Skeletal muscle cell (primary cell): ENCODE results near the gene EGR1.

Experiments
- DNase-seq: peaks from one replicate; pipeline ENCODE4 v3.0.0-alpha.2; 2010; ENCODE audit warnings: low read depth
- H3K4me3 ChIP-seq: 2 replicates; pipeline ENCODE4 v1.5.1; 2011; ENCODE audit warnings: low read depth, mild to moderate bottlenecking, control low read depth, low read length, moderate library complexity

The EGR1 gene

DNA sequence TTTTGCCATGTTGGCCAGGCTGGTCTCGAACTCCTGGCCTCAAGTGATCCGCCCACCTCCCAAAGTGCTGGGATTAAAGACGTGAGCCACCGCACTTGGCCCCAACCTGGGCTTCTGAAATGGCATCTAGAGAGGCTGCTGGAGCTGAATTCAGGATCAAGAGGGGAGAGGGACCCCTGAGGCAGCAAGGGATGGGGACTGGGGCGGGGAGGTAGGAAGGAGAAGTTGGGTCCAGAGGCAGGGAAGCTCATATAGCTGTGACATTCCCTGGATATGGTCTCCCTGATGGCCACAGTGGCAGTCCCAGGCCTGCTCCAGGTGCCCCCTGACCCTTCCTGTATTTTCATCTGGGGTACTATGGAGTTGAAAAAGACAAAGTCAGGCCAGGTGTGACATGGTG is 14.3 kb upstream of the EGR1 start:
- DNase-seq: no peak
- no peak overlapping the region for H3K4me3 ChIP-seq

DNA sequence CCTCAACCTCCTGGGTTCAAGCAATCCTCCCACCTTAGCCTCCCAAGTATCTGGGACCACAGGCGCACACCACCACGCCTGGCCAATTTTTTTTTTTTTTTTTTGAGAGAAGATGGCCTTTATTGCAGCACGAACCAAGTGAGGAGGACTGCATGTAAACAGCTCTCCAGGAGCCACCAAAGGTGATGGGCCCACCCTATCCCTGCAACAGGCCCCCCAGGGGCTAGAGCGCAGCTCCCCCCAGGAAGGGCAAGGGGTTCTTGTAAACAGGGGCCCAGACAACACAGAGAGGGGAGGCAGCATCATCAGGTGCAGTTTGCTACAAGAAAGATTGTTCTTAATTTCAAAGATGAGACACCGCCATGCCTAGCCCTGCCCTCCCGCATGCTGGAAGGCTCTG is 12.6 kb upstream of the EGR1 start:
- H3K4me3 ChIP-seq: no peak overlapping the region
- no peak for DNase-seq

DNA sequence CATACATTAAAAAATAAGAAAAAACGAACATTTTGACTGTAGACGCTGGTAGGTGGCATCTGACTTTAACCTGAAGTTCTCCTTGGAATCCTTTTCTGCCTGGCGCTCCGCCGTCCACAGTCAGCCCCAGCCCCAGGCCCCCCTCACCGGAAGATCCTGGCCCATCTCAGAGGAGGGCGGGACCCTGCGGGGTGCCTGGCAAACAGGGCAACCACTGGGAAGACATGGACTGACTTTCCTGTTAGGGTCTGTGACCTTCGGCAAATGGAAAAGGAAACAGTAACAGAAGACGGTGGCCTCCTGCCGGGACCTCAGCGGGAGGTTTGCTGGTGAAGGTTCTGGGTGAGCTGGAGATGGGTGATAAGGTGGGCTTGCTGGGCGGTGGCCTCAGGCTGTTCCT is 11.7 kb upstream of the EGR1 start:
- no peak for DNase-seq
- H3K4me3 ChIP-seq: no peak overlapping the region

DNA sequence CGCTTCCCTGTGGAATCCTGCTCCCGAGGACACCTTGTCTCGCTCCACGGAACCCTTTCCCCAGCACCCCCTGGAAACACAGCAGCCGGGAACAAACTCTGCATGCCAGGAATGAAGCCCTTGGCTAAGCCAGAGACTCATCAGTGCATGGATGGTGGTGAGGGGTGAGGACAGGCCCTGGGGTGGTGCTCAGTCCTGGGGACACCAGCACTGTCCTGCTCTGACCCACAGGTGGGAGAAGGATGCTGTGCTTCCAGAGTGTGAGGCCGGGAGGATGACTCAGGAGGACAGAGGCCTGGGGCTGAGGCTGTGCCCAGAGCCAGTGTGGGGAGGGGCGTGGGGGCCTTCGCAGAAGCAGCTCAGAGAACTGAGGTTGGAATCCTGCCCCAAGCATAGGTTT is 11.2 kb upstream of the EGR1 start:
- no peak for DNase-seq
- no peak overlapping the region for H3K4me3 ChIP-seq

DNA sequence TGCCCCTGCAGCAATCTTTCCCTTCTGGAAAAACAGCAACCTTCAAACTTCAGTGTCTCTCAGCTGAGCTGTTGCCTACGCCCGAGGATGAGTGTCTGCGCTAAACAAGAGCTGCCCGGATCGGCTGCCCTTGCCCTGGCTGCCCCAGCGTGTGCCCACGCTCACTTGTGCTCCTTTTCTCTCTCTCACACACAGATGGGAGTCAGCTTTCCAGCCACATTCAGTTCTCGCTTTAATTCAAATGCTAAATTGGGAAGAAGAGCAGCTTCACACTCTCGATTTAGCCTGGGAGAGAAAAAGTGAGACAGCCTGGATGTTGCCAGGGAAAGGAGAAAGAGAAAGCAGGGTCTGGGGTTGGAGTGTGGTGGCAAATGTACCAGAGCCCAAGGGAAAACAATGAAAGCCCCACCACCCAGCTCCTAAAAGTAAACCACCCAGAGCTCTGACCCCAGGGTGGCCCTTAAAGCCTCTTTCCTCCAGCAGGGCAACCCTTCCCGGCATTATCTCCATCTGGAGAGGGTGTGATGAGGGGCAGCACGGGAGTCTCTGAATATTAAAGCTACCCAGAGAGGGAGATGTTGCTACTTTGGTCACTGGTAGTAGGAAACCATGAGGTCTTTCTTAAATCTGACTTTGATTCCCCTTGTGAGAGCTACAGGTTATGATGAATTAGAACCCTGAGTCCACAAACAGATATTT is 9.9 kb upstream of the EGR1 start:
- H3K4me3 ChIP-seq: no peak overlapping the region
- DNase-seq: no peak

DNA sequence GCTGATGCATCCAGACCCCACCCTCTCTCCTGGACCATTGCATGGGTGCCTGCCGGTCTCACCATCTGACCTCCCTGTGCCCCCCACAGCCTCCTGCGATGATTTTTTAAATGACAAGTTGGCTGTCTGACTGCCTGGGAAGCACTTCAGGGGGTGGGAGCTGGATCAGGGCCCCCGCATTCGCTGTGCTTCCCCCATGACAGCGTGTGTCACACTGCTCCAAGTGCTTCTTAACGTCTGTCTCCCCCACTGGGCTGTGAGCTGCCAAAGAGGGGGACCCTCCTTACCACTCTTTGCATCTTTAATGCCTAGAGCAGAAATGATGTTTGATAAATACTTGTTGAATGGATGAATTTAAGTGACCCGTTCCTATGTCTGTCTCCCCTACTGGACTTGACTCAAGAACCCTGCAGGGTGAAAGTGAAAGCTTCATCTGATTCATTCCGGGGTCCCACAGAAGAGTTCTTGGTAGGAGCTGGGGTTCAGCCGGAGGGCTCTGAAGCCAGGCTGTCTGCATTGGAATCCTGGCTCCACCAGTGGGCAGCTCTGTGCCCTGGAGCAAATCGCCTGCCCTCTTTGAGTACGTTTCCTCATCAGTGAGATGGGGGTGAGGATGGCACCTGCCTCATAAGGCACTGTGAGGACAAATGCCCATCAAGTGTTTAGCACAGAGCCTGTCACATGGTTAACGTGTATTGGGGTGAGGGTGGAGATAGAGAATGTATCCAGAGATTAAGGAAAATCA is 7.6 kb upstream of the EGR1 start:
- no peak overlapping the region for H3K4me3 ChIP-seq
- DNase-seq: no peak

DNA sequence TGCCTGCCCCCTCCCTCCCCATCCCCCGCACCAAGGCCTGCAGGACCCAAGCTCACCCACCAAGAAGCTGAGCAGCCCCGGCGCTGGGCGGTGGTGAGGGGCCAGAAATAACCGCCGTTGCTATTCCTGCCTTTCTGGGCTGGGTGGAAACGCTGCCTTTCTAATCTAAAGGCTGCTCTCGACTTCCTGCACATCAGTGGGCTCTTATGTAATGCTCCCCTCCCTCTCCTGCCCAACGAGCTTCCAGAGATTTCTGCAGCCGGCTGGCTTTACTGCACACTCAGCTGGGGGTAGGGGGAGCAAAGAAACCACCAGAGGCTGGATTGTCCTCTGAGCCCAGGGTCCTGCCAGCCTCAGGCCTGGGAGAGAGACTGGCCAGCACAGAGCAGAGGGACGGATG is 6.9 kb upstream of the EGR1 start:
- H3K4me3 ChIP-seq: no peak overlapping the region
- no peak for DNase-seq

DNA sequence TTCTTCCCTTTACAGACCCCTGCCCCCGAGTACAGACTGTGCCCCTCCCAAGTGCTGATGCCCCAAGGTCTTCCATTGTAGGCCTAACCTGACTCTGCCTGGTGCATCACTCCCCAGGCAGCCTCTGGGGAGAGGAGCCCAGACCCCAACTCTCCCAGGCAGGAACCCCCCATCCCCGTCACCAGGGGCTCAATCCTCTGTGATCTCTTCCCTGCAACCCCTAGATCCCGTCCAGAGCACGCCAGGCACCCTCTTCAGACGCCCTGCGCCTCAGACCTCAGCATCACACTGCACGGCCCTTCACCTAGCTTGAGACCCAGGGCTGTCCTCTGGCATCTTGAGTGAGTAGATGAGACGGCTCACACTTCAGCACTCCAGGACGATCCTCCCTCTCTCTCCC is 6.4 kb upstream of the EGR1 start:
- DNase-seq: no peak
- H3K4me3 ChIP-seq: no peak overlapping the region

DNA sequence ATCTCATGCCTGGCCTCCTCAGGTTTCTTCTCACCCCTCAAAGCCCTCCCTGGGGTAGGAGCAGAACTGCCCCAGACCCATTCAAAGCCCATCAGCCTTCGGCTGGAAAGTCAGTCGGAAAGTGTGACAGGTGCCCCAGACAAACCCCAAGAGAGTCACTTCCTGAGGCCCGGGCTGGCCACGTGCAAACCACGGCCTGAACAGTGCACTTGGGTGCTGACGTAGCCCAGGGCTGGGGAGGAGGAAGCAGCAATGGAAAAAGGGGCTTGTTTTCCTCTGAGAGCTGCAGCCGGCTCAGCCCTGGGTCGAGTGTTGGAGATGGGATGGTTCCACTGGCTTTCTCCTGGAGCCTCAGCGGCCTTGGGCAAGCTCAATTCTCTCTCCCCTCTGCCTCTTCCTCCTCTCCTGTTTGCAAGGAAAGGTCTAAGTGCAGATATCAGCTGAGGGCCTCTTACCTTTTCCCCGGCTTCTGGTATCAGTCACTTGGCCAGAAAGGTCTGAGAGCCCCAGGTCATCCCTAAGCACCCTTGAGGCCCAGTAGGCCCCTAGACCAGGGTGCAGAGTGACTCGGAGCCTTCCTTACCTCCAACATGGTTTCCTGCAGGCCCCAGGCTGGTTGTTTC is 5.9 kb upstream of the EGR1 start:
- DNase-seq: no peak
- H3K4me3 ChIP-seq: no peak overlapping the region

DNA sequence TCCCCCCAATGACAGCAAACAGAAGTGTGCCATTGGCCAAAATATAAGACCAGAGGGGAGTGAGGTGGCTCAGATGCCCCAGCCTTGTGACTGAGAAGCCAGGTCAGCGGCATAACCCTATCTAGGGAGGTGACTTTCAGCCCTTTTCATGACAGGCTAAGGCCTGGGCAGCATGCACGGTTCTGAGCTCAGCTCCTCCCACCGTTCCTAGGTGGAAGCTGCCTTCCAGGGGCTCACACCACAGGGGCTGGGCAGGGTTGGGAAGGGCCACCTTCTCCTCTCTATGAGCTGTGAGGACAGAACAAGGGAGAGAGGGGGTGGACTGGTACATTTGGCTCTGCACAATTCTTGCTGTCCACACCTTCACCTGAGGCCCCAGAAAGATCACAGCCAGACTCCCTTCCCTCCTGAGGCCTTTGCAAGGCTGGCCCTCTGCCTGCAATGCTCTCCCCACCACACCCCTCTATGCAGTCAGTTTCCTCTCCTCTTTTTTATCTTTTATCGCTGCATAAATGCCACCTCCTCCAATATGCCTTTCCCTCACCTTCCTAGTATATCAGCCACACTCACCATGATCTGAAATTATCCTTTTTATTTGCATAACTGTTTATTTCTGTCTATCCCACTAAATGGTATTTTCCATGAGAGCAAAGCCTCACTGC is 5.1 kb upstream of the EGR1 start:
- DNase-seq: no peak
- no peak overlapping the region for H3K4me3 ChIP-seq

DNA sequence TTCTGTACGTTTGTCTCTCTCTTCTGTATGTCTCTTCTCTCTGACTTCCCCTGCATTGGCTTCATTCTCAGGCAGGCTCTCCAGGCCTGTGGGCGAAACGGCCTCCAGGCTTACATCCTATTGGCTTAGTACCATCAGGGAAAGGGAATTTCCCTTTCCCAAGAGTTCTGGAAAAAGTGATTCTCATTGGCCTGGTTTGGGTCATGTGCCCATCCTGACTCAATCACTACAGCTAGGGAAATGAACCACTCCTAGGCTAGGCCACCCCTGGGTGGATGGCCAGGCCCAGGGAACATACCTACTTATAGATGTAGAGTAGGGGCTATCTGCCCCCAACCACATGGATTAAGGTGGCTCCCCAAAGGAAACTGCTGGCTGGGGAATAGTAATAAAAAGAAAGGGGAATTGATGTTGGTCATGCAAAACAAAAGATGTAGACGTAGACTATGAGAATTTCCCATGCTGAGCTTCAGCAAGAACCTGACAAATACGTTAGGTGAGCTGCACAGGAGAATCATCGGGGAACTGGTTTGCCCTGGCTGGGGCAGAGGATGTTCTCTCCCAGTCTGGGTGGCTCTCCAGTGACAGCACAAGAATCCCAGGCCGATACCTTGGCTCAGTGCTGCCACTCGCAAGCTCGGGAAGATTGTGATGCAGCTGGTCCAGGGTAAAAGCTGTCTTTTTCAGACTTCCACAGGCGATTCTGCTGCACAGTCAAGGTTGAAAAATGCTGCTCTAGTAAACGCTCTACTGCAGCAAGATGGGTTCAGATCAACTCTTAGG is 3.7 kb upstream of the EGR1 start:
- DNase-seq: peak; percentile 59
- H3K4me3 ChIP-seq: no peak overlapping the region

DNA sequence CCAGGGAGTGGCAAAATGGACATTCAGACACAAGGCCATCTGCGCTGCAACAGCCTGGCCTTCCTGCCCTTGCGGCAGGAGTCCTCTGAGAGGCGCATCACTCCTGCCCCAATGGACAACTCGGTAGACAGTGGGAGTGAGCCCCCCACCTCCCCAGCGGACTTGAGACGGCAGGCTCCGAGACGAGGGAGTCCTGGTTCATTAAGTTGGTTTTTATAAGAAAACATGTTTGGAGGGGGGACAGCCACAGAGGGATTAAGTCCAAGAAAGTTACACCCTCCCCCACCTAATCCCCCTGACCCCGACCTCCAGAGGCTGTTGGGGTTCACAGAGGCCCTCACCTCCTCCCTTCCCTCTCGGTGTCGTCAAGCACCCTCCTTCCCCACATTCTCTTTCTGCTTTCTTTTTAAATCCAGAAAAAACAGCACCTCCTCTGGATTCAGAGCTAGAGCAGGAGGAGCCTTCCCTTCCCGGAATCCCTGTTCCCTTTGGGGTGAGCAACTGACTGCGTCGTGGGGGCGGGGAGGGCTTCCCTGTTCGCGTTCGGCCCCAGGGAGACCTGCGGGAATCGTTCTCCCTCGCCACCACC is 1.8 kb upstream of the EGR1 start:
- H3K4me3 ChIP-seq: peak overlapping the region; percentile 76
- DNase-seq: no peak

DNA sequence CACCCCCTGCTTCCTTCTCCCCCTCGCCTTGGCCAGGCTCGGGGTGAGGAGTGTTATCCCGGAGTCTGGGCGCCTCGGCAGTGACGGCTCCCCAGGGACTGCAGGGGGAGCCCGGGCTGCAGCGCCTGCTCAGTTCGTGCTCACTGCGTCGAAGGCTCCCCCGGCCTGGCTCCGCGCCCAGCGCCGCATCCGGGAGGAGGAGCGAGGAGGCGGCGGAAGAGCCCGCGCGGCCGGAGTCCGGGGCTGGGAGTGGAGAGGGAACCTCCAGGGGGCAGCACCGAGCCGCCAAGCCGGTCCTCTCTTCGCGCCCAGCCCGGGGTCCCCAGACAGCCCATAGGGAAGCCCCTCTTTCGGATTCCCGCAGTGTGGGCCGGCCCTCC is 1.3 kb upstream of the EGR1 start:
- H3K4me3 ChIP-seq: peak overlapping the region; percentile 76
- DNase-seq: peak; percentile 87

DNA sequence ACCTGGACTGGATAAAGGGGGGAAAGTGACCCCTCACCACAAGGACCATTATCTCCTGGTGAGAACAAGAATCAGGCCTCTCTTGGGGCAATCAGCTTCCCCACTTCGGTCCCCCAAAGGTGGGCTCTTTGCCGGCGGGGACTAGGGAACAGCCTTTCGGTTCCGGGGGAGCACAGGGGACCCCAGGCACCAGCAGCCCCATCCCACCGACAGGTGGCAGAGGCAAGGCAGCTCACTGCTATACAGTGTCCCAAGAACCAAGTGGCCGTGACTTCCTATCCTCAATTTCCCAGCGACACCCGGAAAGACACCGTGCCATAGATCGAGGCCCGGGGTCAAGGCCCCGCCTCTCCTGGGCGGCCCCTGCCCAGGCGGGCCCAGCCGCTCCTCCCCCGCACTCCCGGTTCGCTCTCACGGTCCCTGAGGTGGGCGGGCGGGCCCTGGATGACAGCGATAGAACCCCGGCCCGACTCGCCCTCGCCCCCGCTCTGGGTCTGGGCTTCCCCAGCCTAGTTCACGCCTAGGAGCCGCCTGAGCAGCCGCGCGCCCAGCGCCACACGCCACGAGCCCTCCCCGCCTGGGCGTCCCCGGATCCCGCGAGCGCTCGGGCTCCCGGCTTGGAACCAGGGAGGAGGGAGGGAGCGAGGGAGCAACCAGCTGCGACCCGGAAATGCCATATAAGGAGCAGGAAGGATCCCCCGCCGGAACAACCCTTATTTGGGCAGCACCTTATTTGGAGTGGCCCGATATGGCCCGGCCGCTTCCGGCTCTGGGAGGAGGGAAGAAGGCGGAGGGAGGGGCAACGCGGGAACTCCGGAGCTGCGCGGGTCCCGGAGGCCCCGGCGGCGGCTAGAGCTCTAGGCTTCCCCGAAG is 655 bp upstream of the EGR1 start:
- DNase-seq: peak; percentile 96

DNA sequence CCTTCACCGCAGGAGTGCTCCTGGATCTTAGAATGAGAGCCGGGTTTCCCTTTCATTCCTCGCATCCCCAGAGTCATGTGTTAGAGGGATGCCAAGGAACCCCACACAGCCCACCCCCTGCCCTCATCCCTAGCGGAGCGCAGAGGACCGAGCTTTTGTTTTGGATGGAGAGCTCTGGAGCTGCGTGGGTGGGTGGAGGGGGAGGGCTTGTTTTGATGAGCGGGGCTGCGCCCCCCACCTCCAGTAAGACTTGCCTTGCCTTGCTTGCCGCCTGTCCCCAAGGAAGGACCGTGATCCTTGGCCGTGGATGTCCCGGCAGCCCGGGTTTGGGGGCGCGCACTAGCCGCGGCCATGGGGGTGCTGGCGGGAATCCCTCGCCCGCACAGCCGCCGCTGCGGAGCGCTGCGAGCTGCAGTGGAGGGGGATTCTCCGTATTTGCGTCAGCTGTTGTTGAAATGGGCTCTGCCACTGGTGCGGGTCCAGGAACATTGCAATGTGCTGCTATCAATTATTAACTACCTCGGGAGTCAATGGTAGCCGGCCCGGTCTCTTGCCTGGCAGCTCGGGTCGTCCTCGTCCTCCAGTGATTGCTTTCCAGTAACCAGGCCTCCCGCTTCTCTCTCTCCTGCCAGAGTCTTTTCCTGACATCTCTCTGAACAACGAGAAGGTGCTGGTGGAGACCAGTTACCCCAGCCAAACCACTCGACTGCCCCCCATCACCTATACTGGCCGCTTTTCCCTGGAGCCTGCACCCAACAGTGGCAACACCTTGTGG is 1.0 kb downstream of the EGR1 start:
- no peak for DNase-seq
- H3K4me3 ChIP-seq: peak overlapping the region; percentile 76

More for the DNA sequence above, 655 bp upstream of the EGR1 start:
- H3K4me3 ChIP-seq: peak overlapping the region; percentile 76

DNA sequence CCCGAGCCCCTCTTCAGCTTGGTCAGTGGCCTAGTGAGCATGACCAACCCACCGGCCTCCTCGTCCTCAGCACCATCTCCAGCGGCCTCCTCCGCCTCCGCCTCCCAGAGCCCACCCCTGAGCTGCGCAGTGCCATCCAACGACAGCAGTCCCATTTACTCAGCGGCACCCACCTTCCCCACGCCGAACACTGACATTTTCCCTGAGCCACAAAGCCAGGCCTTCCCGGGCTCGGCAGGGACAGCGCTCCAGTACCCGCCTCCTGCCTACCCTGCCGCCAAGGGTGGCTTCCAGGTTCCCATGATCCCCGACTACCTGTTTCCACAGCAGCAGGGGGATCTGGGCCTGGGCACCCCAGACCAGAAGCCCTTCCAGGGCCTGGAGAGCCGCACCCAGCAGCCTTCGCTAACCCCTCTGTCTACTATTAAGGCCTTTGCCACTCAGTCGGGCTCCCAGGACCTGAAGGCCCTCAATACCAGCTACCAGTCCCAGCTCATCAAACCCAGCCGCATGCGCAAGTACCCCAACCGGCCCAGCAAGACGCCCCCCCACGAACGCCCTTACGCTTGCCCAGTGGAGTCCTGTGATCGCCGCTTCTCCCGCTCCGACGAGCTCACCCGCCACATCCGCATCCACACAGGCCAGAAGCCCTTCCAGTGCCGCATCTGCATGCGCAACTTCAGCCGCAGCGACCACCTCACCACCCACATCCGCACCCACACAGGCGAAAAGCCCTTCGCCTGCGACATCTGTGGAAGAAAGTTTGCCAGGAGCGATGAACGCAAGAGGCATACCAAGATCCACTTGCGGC is 1.8 kb downstream of the EGR1 start:
- H3K4me3 ChIP-seq: peak overlapping the region; percentile 76

DNA sequence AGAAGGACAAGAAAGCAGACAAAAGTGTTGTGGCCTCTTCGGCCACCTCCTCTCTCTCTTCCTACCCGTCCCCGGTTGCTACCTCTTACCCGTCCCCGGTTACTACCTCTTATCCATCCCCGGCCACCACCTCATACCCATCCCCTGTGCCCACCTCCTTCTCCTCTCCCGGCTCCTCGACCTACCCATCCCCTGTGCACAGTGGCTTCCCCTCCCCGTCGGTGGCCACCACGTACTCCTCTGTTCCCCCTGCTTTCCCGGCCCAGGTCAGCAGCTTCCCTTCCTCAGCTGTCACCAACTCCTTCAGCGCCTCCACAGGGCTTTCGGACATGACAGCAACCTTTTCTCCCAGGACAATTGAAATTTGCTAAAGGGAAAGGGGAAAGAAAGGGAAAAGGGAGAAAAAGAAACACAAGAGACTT is 2.4 kb downstream of the EGR1 start:
- H3K4me3 ChIP-seq: peak overlapping the region; percentile 76

More for the DNA sequence above, 1.8 kb downstream of the EGR1 start:
- DNase-seq: no peak

More for the DNA sequence above, 2.4 kb downstream of the EGR1 start:
- no peak for DNase-seq
